Suprapubic skin (tissue), 4 donors: Measurements from ENCODE around the gene CHST9. TPM values are rescaled to one million over a fixed set of nuclear protein-coding genes. Genes with fewer than 3 reads are reported as not detected.
"Not testable (repeated sequence)": the region's sequence is repeated elsewhere in the genome, so short reads cannot be mapped to it uniquely, and the experiment has no call there.

Experiments
- DNase-seq, 2 donors: peaks; one replicate each; pipeline ENCODE4 v3.0.0-alpha.2; 2019; ENCODE audit warnings: low spot score in 2 of 2
- H3K27ac ChIP-seq: fragments of 200-600 bp; sonication (generic); one replicate; pipeline ENCODE4 v1.5.1; 2019
- H3K27me3 ChIP-seq: fragments of 200-600 bp; sonication (generic); one replicate; pipeline ENCODE4 v1.5.1; 2019
- H3K36me3 ChIP-seq: fragments of 200-600 bp; sonication (generic); one replicate; pipeline ENCODE4 v1.5.1; 2019
- H3K4me1 ChIP-seq: fragments of 200-600 bp; sonication (generic); one replicate; pipeline ENCODE4 v1.5.1; 2019
- H3K4me3 ChIP-seq: fragments of 200-600 bp; sonication (generic); one replicate; pipeline ENCODE4 v1.5.1; 2019; ENCODE audit warnings: mild to moderate bottlenecking
- H3K9me3 ChIP-seq: fragments of 200-600 bp; sonication (generic); one replicate; pipeline ENCODE4 v1.5.1; 2019
- CTCF ChIP-seq, 2 donors: fragments of 200-600 bp in 1 of 2; fragments of 450-650 bp in 1 of 2; sonication (generic) in 1 of 2; IDR thresholded peaks; one replicate each; pipeline ENCODE4 v1.5.1; 2016 to 2019; ENCODE audit warnings: antibody characterized with exemption in 2 of 2, mild to moderate bottlenecking in 1 of 2, moderate library complexity in 1 of 2
- EP300 ChIP-seq: sonication (generic); formaldehyde crosslinking; IDR thresholded peaks from one replicate; pipeline ENCODE4 v1.6.1; 2017; ENCODE audit warnings: antibody characterized with exemption
- POLR2A ChIP-seq, 2 donors: fragments of 450-650 bp; IDR thresholded peaks; one replicate each; pipeline ENCODE4 v1.6.1; 2017; ENCODE audit warnings: antibody characterized with exemption in 2 of 2, mild to moderate bottlenecking in 2 of 2, moderate library complexity in 2 of 2
- POLR2AphosphoS5 ChIP-seq, 3 donors: sonication (generic); formaldehyde crosslinking; IDR thresholded peaks; one replicate each; pipeline ENCODE4 v1.6.1; 2017; ENCODE audit warnings: antibody characterized with exemption in 3 of 3
- WGBS: methylation state at CpG from one replicate; pipeline ENCODE4 v1.1.5; 2018; 5-methylcytosine and 5-hydroxymethylcytosine counted together
- total RNA-seq, 4 donors: library from RNA; depleted of rRNA; stranded (reverse); fragments of >200 nt; gene quantifications; one replicate each; pipeline ENCODE4 v1.1.0, GENCODE V29; 2016

CHST9 gene
- total RNA-seq, 4 donors from 2014 or later = 0.08 to 2.0 (median 0.33) TPM

GRCh38 chr18:27094621-27095020, 90.5 kb downstream of the CHST9 start:
- no peak for DNase-seq
- 79% methylated on average over 1 of the region's 1 CpG for WGBS
- Histone ChIP-seq H3K4me1 (no peaks in the 10 kb centered on the region), H3K27me3 (no peaks in the 10 kb centered on the region), H3K36me3 (no peaks in the 10 kb centered on the region), H3K9me3 (no peaks in the 10 kb centered on the region), H3K4me3 (no peak overlapping the region), H3K27ac (no peak overlapping the region)
- TF ChIP-seq CTCF (IDR thresholded peaks at IDR 0.05) (no peak), EP300 (no peak), POLR2A (IDR thresholded peaks at IDR 0.05) (no peak), POLR2AphosphoS5 (IDR thresholded peaks at IDR 0.05) (no peak)

- H3K27ac ChIP-seq, H3K9me3 ChIP-seq, DNase-seq, H3K27me3 ChIP-seq, H3K4me1 ChIP-seq, H3K4me3 ChIP-seq, H3K36me3 ChIP-seq: not testable (repeated sequence)
- WGBS = 94% methylated on average over 8 of the region's 9 CpGs
Measured at GRCh38 chr18:27093290-27093689, 91.8 kb downstream of the CHST9 start.

- Histone ChIP-seq H3K9me3 (no peaks in the 10 kb centered on the region), H3K4me1 (no peaks in the 10 kb centered on the region), H3K36me3 (no peaks in the 10 kb centered on the region), H3K4me3 (no peak overlapping the region), H3K27me3 (no peaks in the 10 kb centered on the region), H3K27ac (no peak overlapping the region)
- WGBS = 62% methylated on average over 1 of the region's 1 CpG
- TF ChIP-seq POLR2A (IDR thresholded peaks at IDR 0.05) (no peak), EP300 (no peak), POLR2AphosphoS5 (IDR thresholded peaks at IDR 0.05) (no peak), CTCF (IDR thresholded peaks at IDR 0.05) (no peak)
- DNase-seq = no peak
Measured at GRCh38 chr18:27081701-27082100, 103.4 kb downstream of the CHST9 start.

GRCh38 chr18:27075828-27076227, 109.3 kb downstream of the CHST9 start:
- WGBS = 73% methylated on average over 3 of the region's 3 CpGs
- H3K27me3 ChIP-seq = no peaks in the 10 kb centered on the region
- TF ChIP-seq CTCF (IDR thresholded peaks at IDR 0.05) = no peak
- no peak for TF ChIP-seq POLR2AphosphoS5 (IDR thresholded peaks at IDR 0.05)
- no peak for TF ChIP-seq POLR2A (IDR thresholded peaks at IDR 0.05)
- no peak for TF ChIP-seq EP300

GRCh38 chr18:27073404-27073830, 111.7 kb downstream of the CHST9 start:
- Histone ChIP-seq H3K36me3 (no peaks in the 10 kb centered on the region), H3K27me3 (no peaks in the 10 kb centered on the region), H3K4me3 (no peak overlapping the region), H3K9me3 (no peaks in the 10 kb centered on the region), H3K4me1 (no peaks in the 10 kb centered on the region), H3K27ac (no peak overlapping the region)
- DNase-seq = no peak
- 88% methylated on average over 5 of the region's 5 CpGs for WGBS
- TF ChIP-seq POLR2A (IDR thresholded peaks at IDR 0.05) (no peak), EP300 (no peak), POLR2AphosphoS5 (IDR thresholded peaks at IDR 0.05) (no peak), CTCF (IDR thresholded peaks at IDR 0.05) (no peak)

More at GRCh38 chr18:27075828-27076227, 109.3 kb downstream of the CHST9 start:
- Histone ChIP-seq H3K4me1 (no peaks in the 10 kb centered on the region), H3K9me3 (no peaks in the 10 kb centered on the region), H3K36me3 (no peaks in the 10 kb centered on the region), H3K4me3 (no peak overlapping the region), H3K27ac (no peak overlapping the region)
- DNase-seq = no peak

GRCh38 chr18:27064673-27065072, 120.4 kb downstream of the CHST9 start:
- no peaks in the 10 kb centered on the region for H3K9me3 ChIP-seq
- H3K27me3 ChIP-seq = no peaks in the 10 kb centered on the region
- WGBS = 86% methylated on average over 3 of the region's 3 CpGs
- H3K4me1 ChIP-seq = no peaks in the 10 kb centered on the region
- no peaks in the 10 kb centered on the region for H3K36me3 ChIP-seq
- no peak overlapping the region for H3K4me3 ChIP-seq
- TF ChIP-seq POLR2A (IDR thresholded peaks at IDR 0.05) (no peak), EP300 (no peak), CTCF (IDR thresholded peaks at IDR 0.05) (no peak), POLR2AphosphoS5 (IDR thresholded peaks at IDR 0.05) (no peak)
- no peak for DNase-seq
- H3K27ac ChIP-seq = no peak overlapping the region
